Progenitor cell of endocrine pancreas (in vitro differentiated cells): ENCODE measurements around the gene STAC2. TPM values are rescaled to one million over a fixed set of nuclear protein-coding genes. Genes with fewer than 3 reads are reported as not detected.

ENCODE experiments used
- DNase-seq: peaks from one replicate; pipeline ENCODE4 v3.0.0; 2021; ENCODE audit warnings: low spot score; ENCODE audit not compliant: unreplicated experiment
- H3K27ac Mint-ChIP-seq: 2 replicates; pipeline ENCODE4 v1.8.0; 2021; ENCODE audit warnings: mild to moderate bottlenecking, moderate library complexity, mixed read lengths
- H3K27me3 Mint-ChIP-seq: 2 replicates; pipeline ENCODE4 v1.8.0; 2021; ENCODE audit warnings: mixed read lengths
- H3K36me3 Mint-ChIP-seq: 2 replicates; pipeline ENCODE4 v1.8.0; 2022; ENCODE audit warnings: mixed read lengths; ENCODE audit not compliant: insufficient read depth
- H3K4me1 Mint-ChIP-seq: 2 replicates; pipeline ENCODE4 v1.8.0; 2021; ENCODE audit warnings: low read depth, mixed read lengths
- H3K4me3 Mint-ChIP-seq: 2 replicates; pipeline ENCODE4 v1.8.0; 2021; ENCODE audit warnings: low read depth, mild to moderate bottlenecking, moderate library complexity, mixed read lengths
- H3K9me3 Mint-ChIP-seq: 2 replicates; pipeline ENCODE4 v1.8.0; 2021; ENCODE audit warnings: low read depth, mixed read lengths
- CTCF ChIP-seq: fragments of 200-600 bp; sonication (generic); IDR thresholded peaks from one replicate; pipeline ENCODE4 v1.5.0; 2021; ENCODE audit warnings: antibody characterized with exemption, mild to moderate bottlenecking; ENCODE audit not compliant: unreplicated experiment
- total RNA-seq: library from RNA; stranded (reverse); gene quantifications from 2 replicates; pipeline ENCODE4 v1.2.1, GENCODE V29; 2021

The STAC2 gene
- total RNA-seq, 1 donor from 2014 or later, result not detected

GRCh38 chr17:39237586-39237985 lies 11.8 kb upstream of the STAC2 start:
- no peak overlapping the region for H3K4me3 Mint-ChIP-seq
- no peak for DNase-seq
- no peaks in the 10 kb centered on the region for H3K4me1 Mint-ChIP-seq
- TF ChIP-seq CTCF, result no peak
- H3K27ac Mint-ChIP-seq, result no peak overlapping the region
- H3K27me3 Mint-ChIP-seq, result peaks cover 32% of the 10 kb centered on the region
- no peaks in the 10 kb centered on the region for H3K9me3 Mint-ChIP-seq
- H3K36me3 Mint-ChIP-seq, result no peaks in the 10 kb centered on the region

GRCh38 chr17:39236981-39237441 lies 11.3 kb upstream of the STAC2 start:
- Mint-ChIP-seq H3K4me1 (no peaks in the 10 kb centered on the region), H3K4me3 (no peak overlapping the region), H3K27me3 (peaks cover 35% of the 10 kb centered on the region), H3K36me3 (no peaks in the 10 kb centered on the region), H3K9me3 (no peaks in the 10 kb centered on the region), H3K27ac (no peak overlapping the region)
- DNase-seq, result no peak
- no peak for TF ChIP-seq CTCF

GRCh38 chr17:39236450-39236927 lies 10.7 kb upstream of the STAC2 start:
- H3K9me3 Mint-ChIP-seq, result no peaks in the 10 kb centered on the region
- DNase-seq, result no peak
- H3K36me3 Mint-ChIP-seq, result no peaks in the 10 kb centered on the region
- TF ChIP-seq CTCF, result no peak
- H3K27me3 Mint-ChIP-seq, result peaks cover 38% of the 10 kb centered on the region
- H3K4me3 Mint-ChIP-seq, result no peak overlapping the region
- no peaks in the 10 kb centered on the region for H3K4me1 Mint-ChIP-seq
- H3K27ac Mint-ChIP-seq, result no peak overlapping the region

GRCh38 chr17:39235555-39236449 lies 10.1 kb upstream of the STAC2 start:
- Mint-ChIP-seq H3K36me3 (no peaks in the 10 kb centered on the region), H3K4me3 (no peak overlapping the region), H3K27ac (no peak overlapping the region), H3K27me3 (peaks cover 43% of the 10 kb centered on the region), H3K4me1 (no peaks in the 10 kb centered on the region), H3K9me3 (no peaks in the 10 kb centered on the region)
- no peak for DNase-seq
- peak; percentile 72 for TF ChIP-seq CTCF

- Mint-ChIP-seq H3K27ac (no peak overlapping the region), H3K4me3 (no peak overlapping the region), H3K27me3 (peaks cover 54% of the 10 kb centered on the region), H3K36me3 (no peaks in the 10 kb centered on the region), H3K4me1 (no peaks in the 10 kb centered on the region), H3K9me3 (no peaks in the 10 kb centered on the region)
- peak; percentile 67 for TF ChIP-seq CTCF
- peak; percentile 43 for DNase-seq
These were observed 6.1 kb upstream of the STAC2 start for GRCh38 chr17:39231591-39232551.
